Activated T-cell treated with anti-CD3 and anti-CD28 coated beads for 48 hours (primary cell): ENCODE measurements around the gene H2BK1.

Source experiments
- DNase-seq: peaks from one replicate; pipeline ENCODE4 v3.0.0-alpha.2; 2020; ENCODE audit warnings: low read depth

The H2BK1 gene

DNA sequence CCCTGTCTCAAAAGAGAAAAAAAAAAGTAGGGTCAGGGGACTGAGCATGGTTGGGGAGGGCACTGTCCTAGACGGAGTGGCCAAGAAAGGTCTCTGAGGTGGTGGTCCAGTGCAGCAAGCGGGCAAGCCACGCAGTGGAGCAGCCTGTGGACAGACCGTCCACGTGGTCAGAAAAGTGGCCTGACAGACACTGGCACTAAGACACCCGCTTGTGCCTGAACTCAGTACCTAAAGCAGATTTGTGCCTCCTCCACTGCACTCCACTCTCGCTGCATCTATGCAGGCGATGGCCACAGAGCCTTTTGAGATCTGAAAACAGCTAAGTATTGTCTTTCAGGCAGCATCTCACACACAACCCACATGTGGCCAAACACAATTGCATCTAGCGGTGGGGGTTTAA lies 32.1 kb downstream of the H2BK1 start:
- DNase-seq = no peak

GRCh38 chr7:151177310-151177709 lies 33.0 kb downstream of the H2BK1 start:
- no peak for DNase-seq

DNA sequence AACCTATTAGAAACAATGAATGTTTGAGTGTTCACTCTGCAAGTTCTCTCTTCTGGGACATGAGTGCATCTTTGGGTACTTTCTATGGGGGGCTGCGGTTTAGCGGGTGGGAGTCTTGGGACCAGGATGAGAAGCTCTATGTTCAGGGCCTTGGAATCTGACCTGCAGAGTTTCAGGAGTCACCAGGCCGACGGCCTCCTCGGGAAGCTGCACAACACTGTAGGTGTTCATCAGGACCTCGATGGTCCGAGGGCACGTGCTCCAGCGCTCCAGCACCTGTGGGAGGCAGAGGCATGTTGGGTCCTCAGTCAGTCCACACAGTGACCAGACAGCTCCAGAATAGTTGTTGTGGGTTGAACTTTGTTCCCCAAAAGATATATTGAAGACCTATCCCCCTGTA lies 33.9 kb downstream of the H2BK1 start:
- DNase-seq = no peak

DNA sequence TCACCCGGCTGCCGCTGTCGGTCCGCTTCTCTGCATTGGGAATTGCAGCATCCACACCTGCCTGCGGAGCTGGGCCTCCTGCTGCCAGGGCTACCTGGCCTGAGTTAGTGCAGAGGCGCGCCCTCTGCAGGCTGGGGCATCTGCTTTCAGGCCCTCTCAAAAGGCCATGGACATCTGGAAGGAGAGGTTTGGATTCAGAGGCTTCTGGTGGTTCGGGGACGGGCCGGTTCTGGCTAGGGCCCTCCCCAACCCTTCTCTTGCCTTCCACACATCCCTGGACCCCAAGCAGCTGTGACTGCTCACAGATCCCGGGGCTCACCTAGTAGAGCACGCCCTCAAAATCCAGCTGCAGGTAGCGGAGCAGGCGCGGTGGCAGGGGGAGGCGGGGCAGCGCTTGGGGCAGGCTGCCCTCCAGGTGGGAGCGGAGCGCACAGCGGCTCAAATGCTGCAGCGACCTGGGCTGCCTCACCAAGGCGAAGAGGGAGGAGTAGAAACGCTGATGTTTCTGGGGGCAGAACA lies 34.4 kb downstream of the H2BK1 start:
- no peak for DNase-seq

DNA sequence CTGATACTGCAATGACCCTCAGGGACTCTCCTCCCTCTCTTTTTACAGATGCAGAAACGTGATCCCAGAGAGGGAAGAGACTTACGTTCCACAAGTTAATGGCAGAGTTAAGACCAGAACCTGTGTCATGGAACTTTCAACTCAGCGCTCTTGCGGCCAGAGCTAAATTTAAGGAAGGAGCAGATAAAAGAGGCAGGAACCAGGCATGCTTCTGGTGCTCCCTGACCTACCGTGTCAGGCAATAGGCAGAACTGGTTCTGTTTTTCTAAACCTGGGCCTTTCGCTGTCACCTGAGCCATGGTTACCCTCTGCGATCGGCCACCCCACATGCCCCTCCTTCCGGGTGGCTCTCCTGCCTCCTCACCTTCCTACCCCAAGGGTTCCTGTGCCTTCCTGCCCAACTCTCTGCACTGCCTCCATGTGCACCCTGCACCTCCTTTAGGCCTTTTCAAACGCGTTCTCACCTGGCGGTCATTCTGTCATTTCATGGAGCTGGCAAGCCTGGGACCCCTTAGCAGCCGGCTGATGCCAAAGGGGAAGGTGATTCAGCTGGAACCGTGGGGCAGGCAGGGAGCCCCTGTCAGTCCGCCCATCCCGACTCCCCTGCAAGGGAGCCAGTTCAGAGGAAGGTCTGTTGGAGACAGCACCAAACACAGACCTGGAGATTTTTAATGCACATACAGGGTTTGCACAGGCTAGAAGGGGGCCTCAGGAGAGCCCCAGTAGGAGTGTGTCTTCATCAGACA lies 35.1 kb downstream of the H2BK1 start:
- no peak for DNase-seq

DNA sequence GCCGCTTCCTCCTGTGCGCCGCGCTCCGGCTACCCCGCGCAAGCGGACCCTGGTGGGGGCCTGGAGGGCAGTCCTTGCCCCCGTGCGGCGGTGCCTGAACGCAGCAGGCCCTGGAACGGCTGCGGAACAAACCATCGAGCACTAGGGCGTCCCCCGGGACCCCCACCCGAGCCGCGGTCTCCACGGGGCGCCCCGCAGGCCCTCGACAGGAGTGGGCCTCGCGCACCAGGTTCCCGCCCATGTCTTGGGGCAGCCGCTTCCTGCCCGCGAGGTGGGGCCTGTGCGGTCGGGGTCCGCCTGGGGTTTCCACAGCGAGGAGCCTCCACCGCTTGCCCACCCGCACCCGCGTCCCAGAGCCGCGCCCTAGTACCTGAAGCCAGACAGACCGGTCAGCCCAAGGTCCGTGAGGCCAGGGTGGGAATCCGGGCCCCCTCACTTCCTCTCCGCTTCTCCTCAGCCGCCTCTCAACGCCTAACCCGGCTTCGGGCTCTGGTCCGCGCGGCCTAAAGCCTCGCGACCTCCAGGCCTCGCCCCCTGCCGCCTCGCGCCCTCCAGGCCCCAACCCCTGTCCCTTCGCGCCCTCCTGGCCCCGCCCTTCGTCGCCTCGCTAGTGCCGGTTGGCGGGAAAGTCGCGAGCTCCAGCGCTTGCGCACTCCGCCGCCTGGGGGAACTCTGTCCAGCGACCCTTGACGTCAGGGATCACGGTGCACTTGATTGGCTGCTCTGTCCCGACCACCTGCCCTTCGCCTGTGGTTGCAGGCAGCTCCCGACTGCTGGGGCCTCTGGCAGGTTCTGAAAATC lies 35.8 kb downstream of the H2BK1 start:
- peak; percentile 13 for DNase-seq

DNA sequence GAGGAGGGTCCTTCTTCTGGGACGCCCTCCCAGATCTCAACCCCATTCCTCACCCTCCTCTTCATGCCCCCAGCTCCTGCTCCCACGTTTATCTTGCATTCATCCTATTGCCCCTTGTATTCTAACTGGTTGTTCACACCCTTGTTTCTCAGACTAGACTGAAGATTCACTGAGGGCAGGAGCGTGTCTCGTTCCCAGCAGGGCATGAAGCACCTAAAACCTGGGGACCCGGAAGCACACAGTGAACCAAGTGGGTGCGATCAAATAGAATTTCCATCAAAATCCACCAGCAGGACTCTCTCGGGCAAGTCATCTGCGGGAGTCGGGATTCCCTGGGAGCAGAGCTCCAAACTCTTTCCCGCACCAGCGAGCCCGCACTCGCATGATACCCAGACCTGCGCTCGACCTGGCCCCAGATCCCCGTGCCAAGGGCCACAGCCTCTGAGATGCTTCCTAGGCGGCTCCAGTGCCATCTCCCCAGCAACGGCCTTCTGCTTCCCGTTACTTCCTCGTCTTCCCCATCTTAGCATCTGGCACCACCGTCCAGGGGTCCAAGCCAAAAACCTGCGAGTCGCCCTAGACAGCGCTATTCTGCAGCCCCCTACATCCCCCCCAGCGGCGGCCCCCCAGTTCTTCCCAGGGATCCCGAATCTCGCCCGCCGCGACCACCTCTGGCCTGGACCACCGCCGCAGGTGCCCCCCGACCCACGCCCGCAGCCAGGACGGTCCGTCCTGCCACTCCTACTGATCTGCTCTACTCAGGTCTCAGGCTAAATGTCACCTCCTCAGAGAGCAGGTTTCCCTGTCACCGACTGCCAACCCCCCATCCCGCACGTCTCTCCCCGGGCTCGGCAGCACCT lies 36.7 kb downstream of the H2BK1 start:
- DNase-seq = no peak

GRCh38 chr7:151172273-151173141 lies 37.8 kb downstream of the H2BK1 start:
- peak; percentile 80 for DNase-seq

GRCh38 chr7:151168787-151169162 lies 41.5 kb downstream of the H2BK1 start:
- no peak for DNase-seq

GRCh38 chr7:151168003-151168786 lies 42.1 kb downstream of the H2BK1 start:
- peak; percentile 72 for DNase-seq

DNA sequence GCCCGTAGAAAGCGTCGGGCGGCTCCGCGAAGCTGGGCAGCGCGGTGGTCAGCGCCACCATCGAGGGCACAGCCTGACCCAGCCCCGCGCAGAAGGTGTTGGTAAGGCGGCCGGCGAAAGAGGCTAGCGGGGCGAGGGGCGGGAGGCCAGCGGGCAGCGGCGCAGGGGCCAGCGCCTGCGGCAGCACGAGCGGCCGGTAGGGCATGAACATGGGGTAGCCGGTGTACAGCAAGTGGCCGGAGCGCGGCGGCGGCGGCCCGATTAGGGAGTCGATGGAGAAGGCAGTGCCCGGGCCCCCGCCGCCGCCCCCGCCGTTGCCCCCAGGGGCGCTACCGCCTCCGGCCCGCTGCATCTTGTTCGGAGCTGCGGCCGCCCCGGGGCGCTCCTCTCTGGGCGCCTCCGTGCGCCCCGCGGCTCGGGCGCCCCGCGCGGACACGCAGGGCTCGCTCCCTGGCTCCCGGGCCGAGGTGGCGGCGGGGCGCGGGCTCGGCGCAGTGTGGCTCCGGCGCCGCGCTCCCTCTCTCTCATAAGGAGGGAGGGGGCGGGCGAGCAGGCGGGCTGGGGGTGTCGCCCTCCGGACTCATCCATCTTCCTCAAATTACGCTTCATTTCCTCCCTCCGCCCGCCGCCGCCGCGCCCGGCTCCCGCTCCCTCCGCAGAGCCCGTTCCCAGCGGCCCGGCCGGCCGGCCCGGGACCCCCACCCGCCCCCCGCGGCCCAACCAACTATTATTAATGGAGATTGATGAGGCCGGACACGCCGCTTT lies 42.9 kb downstream of the H2BK1 start, which contains the start of gene GBX1:
Gene GBX1 (minus strand): TSS at position 498 of the 765 bp plus-strand sequence. CDS start 146 bp downstream, at position 352.
- DNase-seq = peak; percentile 7

DNA sequence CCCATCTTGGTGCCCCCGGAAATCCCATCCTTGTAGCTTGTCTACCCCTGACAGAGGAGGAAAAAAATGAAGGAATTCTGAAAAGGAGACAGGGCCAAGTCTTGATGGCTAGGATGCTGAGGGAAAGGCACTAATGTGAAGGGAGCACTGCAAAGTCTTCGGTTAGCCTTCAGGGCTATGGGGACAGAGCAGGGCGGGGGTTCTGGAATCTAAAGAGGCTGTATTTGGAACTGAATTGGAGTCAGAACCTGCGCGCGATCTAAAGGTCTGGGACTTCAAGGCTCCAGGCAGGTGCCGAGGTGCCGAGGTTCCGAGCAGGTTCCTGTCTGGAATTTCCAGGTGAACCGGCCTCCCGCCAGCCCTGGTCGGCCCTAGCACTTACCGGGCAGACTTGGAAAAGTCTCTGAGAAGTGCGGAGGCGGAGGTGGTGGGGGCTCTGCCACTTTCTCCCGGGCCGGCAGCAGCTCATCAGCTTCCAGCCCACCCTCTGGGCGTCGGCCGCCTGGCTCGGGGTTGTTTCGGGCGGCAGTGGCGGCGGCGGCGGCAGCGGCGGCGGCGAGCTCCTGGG lies 43.6 kb downstream of the H2BK1 start:
- peak; percentile 6 for DNase-seq

DNA sequence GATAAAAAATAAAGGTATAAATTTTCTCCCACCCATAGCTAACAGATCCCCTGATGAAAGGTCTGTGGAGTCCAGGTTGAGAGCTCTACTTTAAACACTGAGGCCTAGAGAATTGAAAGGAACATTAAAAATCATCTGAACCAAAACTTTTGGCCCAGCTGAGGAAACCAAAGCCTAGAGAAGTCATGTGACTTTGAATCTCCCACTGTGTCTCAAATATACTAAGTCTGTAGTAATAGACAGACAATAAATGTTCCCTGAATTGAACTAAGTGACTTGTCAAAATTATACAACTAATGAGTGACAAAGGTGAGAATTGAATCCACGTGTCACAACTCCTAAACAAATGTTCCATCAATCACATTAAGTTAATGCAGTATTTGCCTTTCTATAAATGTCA lies 48.5 kb downstream of the H2BK1 start:
- DNase-seq = no peak
